GM18861 (cell line): ENCODE data around the gene DTD1.

Experiments used
- ATAC-seq: cut with Tn5 transposase; IDR thresholded peaks from one replicate; pipeline ENCODE4 v1.9.1; 2021; ENCODE audit not compliant: unreplicated experiment

The DTD1 gene

GRCh38 chr20:18657575-18657974 lies 69.7 kb downstream of the DTD1 start:
- no peak for ATAC-seq

- no peak for ATAC-seq
Observed at GRCh38 chr20:18662279-18663040, 74.6 kb downstream of the DTD1 start.

- ATAC-seq, result no peak
Observed at GRCh38 chr20:18663932-18664331, 76.1 kb downstream of the DTD1 start.

- no peak for ATAC-seq
Observed at GRCh38 chr20:18665135-18665534, 77.3 kb downstream of the DTD1 start.

- ATAC-seq, result no peak
Observed at GRCh38 chr20:18666803-18667415, 79.1 kb downstream of the DTD1 start.

GRCh38 chr20:18669241-18670019 lies 81.6 kb downstream of the DTD1 start:
- ATAC-seq, result no peak

GRCh38 chr20:18671203-18671710 lies 83.4 kb downstream of the DTD1 start:
- ATAC-seq, result no peak

GRCh38 chr20:18672834-18673233 lies 85.0 kb downstream of the DTD1 start:
- no peak for ATAC-seq

GRCh38 chr20:18676396-18676795 lies 88.5 kb downstream of the DTD1 start:
- no peak for ATAC-seq

GRCh38 chr20:18677126-18677525 lies 89.3 kb downstream of the DTD1 start:
- ATAC-seq, result no peak

GRCh38 chr20:18678549-18679419 lies 90.9 kb downstream of the DTD1 start:
- ATAC-seq, result no peak

- no peak for ATAC-seq
Observed at GRCh38 chr20:18683839-18684238, 96.0 kb downstream of the DTD1 start.

- ATAC-seq, result no peak
Observed at GRCh38 chr20:18684775-18685174, 96.9 kb downstream of the DTD1 start.

GRCh38 chr20:18685406-18685805 lies 97.6 kb downstream of the DTD1 start:
- no peak for ATAC-seq

- ATAC-seq, result no peak
Observed at GRCh38 chr20:18686696-18687095, 98.8 kb downstream of the DTD1 start.

GRCh38 chr20:18688676-18689075 lies 100.8 kb downstream of the DTD1 start:
- no peak for ATAC-seq

GRCh38 chr20:18689557-18689956 lies 101.7 kb downstream of the DTD1 start:
- ATAC-seq, result no peak

GRCh38 chr20:18692447-18692846 lies 104.6 kb downstream of the DTD1 start:
- no peak for ATAC-seq

GRCh38 chr20:18694071-18694470 lies 106.2 kb downstream of the DTD1 start:
- no peak for ATAC-seq

GRCh38 chr20:18695175-18695574 lies 107.3 kb downstream of the DTD1 start:
- ATAC-seq, result no peak
